AML-193 (cell line): ENCODE results near the gene RASA2.
"Not testable (repeated sequence)": the region's sequence is repeated elsewhere in the genome, so short reads cannot be mapped to it uniquely, and the experiment has no call there.

ENCODE experiments used
- DNase-seq, 2 experiments: peaks; one replicate each; lab custom pipeline; 2025; lab: John Stamatoyannopoulos, UW

RASA2 gene

GRCh38 chr3:141459008-141459407, 27.8 kb upstream of the RASA2 start:
- no peak for DNase-seq

DNA sequence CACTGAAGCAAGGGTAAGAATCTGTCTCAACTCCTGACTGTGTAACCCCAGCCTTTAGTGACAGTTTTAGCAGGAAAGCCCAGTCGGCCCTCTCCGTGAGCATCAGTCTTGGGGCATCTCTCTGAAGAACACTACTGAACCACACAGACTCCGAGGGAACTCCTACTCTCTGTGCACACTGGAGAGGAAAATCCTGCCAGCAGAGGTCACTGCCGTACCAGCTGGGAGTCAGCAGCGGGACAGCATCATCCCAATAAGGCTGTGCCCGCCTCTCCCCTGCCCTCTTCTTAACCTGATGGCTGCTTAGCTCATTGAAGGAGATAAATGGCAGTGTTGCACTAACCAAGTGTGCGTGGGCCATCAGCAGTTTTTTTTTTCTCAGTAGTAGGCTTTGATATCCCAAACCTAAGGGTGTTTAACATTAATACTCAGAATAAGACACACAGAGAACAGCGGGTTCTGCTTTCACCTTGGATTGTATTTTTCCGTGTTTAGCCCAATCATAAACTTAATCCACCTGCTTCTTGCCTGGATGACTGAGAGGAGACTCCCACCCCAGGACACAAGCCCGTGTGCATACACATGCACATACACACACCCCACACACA, 26.6 kb upstream of the RASA2 start:
- DNase-seq, result peak; percentile 90 to 92

- no peak for DNase-seq
Measured at GRCh38 chr3:141462176-141462859, 24.5 kb upstream of the RASA2 start.

- DNase-seq, result no peak
Measured at GRCh38 chr3:141465221-141465620, 21.6 kb upstream of the RASA2 start.

- no peak for DNase-seq
Measured at GRCh38 chr3:141466633-141467169, 20.1 kb upstream of the RASA2 start.

DNA sequence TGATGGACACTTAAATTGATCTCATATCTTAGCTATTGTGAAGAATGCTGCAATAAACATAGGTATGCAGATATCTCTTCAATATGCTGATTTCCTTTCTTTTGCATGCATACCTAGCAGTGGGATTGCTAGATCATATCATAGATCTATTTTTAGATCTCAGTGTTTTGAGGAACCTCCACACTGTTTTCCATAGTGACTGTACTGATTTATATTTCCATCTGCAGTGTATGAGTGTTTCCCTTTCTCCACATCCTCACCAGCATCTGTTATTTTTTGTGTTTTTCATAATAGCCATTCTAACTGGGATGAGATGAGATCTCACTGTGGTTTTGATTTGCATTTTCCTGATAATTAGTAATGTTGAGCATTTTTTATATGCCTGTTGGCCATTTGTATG, 17.1 kb upstream of the RASA2 start:
- DNase-seq, result no peak

DNA sequence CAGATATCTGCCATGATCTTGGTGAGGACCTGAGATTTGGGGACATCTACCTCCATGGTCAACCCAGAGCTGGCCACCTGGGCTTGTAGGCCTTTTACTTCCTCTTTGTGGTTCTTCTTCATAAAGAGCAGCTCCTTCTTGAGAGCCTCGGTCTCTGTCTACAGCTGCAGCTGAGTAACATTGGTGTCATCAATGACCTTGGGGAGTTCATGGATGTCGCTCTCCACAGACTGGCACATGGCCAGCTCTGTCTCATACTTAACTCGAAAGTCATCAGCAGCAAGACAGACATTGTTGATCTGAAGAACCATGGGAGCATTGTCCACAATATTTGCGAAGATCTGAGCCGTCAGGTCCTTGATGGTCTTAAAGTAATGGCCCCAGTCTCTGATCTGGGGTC, 15.7 kb upstream of the RASA2 start:
- DNase-seq, result no peak

GRCh38 chr3:141476033-141476432, 10.8 kb upstream of the RASA2 start:
- peak; percentile 79 to 83 for DNase-seq

- no peak for DNase-seq
Measured at GRCh38 chr3:141477224-141477623, 9.6 kb upstream of the RASA2 start.

- DNase-seq, result no peak
Measured at GRCh38 chr3:141478139-141478538, 8.7 kb upstream of the RASA2 start.

- DNase-seq, result not testable (repeated sequence)
Measured at GRCh38 chr3:141478840-141479239, 8.0 kb upstream of the RASA2 start.

DNA sequence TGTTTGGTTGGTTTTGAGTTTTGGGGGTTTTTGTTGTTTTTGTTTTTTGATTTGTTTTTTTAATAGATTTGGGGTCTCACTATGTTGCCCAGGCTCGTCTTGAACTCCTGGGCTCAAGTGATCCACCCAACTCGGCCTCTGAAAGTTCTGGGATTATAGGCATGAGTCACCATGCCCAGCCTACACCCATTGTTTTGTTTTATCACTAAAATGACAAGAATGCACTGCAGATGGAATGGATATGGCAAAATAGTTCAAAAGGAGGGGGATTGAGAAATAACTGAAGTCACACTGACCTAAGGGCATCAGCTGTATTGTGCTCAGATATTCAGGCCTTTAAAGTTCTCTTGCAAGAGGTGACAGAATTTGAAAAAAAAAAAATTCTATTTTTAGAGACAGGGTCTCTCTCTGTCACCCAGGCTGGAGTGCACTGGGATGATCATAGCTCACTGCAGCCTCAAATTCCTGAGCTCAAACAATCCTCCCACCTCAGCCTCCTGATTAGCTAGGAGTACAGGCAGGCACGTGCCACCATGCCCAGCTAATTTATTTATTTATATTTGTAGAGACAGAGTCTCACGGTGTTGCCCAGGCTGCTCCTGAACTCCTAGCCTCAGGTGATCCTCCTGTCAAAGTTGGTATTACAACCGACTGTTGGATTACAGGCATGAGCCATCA, 4.4 kb upstream of the RASA2 start:
- DNase-seq, result peak; percentile 70 to 73

DNA sequence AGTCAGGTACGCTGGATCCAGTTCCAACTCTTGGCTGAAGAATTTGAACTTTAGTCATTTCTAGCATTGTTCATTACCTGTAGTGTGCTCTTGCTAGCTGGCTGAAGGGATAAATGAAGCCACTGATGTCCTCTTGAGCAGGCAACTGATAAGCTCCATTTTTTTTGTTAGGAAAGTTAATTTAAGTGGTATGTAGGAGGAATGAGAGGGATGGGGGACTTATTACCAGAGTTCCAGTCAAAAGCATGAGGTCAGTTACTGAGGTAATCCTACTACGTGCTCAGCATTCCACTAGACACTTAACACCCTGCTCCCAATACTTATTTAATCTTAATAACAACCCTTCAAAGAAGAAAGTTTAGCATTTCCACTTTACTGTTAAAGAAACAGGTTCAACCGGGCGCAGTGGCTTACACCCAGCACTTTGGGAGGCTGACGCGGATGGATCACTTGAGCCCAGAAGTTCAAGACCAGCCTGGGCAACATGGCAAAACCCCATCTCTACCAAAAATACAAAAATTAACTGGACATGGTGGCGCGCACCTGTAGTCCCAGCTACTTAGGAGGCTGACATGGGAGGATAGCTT, 2.0 kb upstream of the RASA2 start:
- DNase-seq, result no peak

DNA sequence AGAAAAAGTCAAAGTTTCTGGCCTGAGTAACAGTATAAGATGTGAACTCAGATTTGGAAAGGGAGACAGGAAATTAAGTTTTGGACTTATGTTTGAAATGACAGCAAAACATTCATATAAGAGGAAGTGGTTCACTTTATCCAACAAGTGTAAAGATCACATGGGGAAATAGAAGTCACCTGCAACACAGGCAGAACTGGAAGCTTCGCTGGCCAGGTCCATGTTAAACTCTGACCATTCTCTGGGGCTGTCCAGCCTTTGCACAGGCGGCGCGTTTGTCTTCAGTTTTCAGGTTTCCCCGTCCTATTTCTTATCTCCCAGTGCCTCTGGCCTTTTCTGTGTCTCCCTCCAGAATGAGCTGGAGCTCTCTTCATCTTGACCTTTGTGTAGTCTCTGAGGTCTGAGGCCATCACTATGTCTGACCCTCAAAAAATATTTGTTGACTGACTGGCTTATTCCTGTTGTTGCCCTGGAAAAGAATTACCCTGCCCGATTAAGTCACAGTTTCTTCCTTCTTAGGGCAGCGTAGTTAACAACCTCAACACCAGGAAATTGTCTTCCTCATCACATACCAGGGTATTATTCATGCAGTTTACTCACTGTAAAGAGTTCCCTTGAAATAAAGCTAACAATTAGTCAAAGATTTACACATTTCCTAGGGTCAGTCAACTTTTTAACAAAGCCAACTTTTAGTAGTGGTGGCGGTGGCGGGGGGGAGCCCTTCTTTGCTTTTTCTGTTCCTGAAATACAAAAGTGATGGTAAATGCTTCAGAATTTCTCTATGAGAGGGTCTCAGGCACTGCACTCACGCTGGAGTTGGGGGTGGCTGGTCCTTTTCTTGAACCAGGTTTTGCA, 959 bp upstream of the RASA2 start:
- DNase-seq, result peak; percentile 66 to 69

GRCh38 chr3:141486496-141486745, 406 bp upstream of the RASA2 start:
- no peak for DNase-seq

DNA sequence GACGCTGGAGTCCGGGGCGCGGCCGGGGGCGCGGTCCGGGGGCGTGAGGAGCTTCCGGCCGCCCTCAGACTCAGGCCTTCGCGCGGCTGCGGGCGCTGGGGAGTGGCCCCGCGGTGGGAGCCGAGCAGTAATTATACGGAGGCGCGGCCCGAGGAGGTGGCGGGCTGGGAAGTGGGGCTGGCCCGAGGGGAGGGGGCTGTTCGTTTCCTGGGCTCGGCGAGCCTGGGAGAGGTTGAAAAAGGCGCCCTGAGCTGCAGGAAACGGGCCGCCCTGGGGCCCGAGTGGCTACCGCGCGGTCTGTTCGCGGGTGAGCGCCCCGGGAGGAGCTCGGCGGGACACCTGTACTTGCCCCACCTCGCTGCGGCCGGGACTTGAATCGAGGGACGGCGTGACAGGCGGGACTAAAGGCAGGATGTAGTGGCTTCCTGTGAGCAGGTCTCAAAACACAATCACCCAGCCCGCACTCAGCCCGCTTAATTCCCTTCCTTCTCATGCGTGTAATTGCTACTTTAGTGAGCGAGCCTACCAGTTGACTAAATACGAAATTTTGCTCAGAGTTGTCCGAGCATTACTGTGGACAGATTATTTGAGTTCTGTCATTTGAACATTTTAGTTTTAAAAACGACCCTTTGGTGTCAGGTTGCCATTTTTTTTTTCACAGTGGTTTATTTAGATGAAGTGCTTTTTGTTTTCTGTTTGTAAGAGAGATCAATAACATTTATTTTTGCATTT, 860 bp downstream of the RASA2 start:
- DNase-seq, result peak; percentile 65 to 72

DNA sequence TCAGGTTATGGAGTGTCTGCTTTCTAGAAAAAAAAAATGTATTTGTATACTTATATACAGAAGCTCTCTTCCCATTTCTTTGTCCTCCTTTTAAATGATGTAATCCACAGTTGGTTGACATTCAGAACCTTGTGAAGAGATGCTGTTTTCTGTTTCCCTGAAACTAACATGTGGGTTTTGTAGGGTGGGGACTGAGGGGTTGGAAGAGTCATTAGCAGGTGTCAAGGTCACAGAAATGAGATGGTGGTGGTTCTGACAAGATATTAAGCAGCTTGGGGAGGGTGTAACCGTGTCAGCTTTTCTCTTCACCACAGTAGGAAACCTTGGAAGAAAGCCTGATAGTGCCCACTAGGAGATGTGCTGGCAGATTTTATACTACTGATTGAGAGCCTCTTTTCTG, 2.4 kb downstream of the RASA2 start:
- DNase-seq, result no peak

DNA sequence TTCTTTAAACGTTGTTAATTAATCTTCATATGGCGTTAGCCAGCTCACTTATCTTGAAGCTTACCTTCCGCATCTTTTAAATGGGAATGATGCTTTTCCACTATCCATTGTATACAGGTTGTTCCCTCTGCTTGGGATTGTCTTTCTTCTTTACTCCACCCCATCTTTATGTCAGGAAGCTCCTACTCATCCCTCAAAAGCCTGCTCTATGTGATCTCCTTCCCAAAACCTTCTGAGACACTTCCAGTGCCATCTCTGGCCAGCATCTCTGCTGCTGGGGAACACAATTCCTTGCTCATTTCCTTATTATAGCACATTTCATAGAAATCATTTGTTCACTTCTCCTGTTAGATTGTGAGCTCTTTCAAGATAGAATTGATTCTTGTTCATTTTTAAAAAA, 4.3 kb downstream of the RASA2 start:
- DNase-seq, result no peak

- no peak for DNase-seq
Measured at GRCh38 chr3:141491929-141492328, 5.1 kb downstream of the RASA2 start.

- DNase-seq, result no peak
Measured at GRCh38 chr3:141493184-141493583, 6.4 kb downstream of the RASA2 start.

GRCh38 chr3:141497589-141497988, 10.8 kb downstream of the RASA2 start:
- DNase-seq, result not testable (repeated sequence)
